ENCODE measurements around the gene MGAT4B.

MGAT4B gene

GRCh38 chr5:179820127-179820482 lies 13.4 kb upstream of the MGAT4B start:
- TF ChIP-seq CTCF (IDR thresholded peaks at IDR 0.05; ENCODE audit: low read depth, low read length, missing control alignments) = no peak

GRCh38 chr5:179819296-179820126 lies 12.8 kb upstream of the MGAT4B start:
- peak; percentile 48 for DNase-seq
- in situ Hi-C loops (cut with HindIII; ENCODE audit: low pct_ligation_motif_present, low sequenced_read_pairs) = no loop called here
- Histone ChIP-seq H3K27me3 (replicated peaks) (no peaks in the 10 kb centered on the region), H3K27ac (peak overlapping the region; percentile 88), H3K36me3 (replicated peaks) (peaks cover 22% of the 10 kb centered on the region), H3K4me3 (ENCODE audit: low read depth, low read length) (peak overlapping the region; percentile 12)
- TF ChIP-seq CTCF (IDR thresholded peaks at IDR 0.05; ENCODE audit: low read depth, low read length, missing control alignments) = no peak

More at GRCh38 chr5:179820127-179820482, 13.4 kb upstream of the MGAT4B start:
- H3K36me3 ChIP-seq (replicated peaks) = peaks cover 27% of the 10 kb centered on the region
- H3K4me3 ChIP-seq (ENCODE audit: low read depth, low read length) = peak overlapping the region; percentile 84
- in situ Hi-C loops (cut with HindIII; ENCODE audit: low pct_ligation_motif_present, low sequenced_read_pairs) = no loop called here
- H3K27me3 ChIP-seq (replicated peaks) = no peaks in the 10 kb centered on the region
- DNase-seq = no peak
- H3K27ac ChIP-seq = peak overlapping the region; percentile 88

GRCh38 chr5:179818746-179819295 lies 12.2 kb upstream of the MGAT4B start:
- in situ Hi-C loops (cut with HindIII; ENCODE audit: low pct_ligation_motif_present, low sequenced_read_pairs) = no loop called here
- peak; percentile 89 for DNase-seq
- peak overlapping the region; percentile 33 for H3K4me3 ChIP-seq (ENCODE audit: low read depth, low read length)
- peaks cover 15% of the 10 kb centered on the region for H3K36me3 ChIP-seq (replicated peaks)
- TF ChIP-seq CTCF (IDR thresholded peaks at IDR 0.05; ENCODE audit: low read depth, low read length, missing control alignments) = no peak
- no peaks in the 10 kb centered on the region for H3K27me3 ChIP-seq (replicated peaks)
- H3K27ac ChIP-seq = peak overlapping the region; percentile 88

- DNase-seq = no peak
- Histone ChIP-seq H3K27ac (peak overlapping the region; percentile 88), H3K27me3 (replicated peaks) (no peaks in the 10 kb centered on the region), H3K36me3 (replicated peaks) (peaks cover 10% of the 10 kb centered on the region), H3K4me3 (ENCODE audit: low read depth, low read length) (no peak overlapping the region)
- TF ChIP-seq CTCF (IDR thresholded peaks at IDR 0.05; ENCODE audit: low read depth, low read length, missing control alignments) = no peak
- in situ Hi-C loops (cut with HindIII; ENCODE audit: low pct_ligation_motif_present, low sequenced_read_pairs) = no loop called here
These were observed 11.5 kb upstream of the MGAT4B start for GRCh38 chr5:179817890-179818745.

- Histone ChIP-seq H3K4me3 (ENCODE audit: low read depth, low read length) (peak overlapping the region; percentile 45), H3K27ac (no peak overlapping the region), H3K36me3 (replicated peaks) (peaks cover 3% of the 10 kb centered on the region), H3K27me3 (replicated peaks) (no peaks in the 10 kb centered on the region)
- no peak for TF ChIP-seq CTCF (IDR thresholded peaks at IDR 0.05; ENCODE audit: low read depth, low read length, missing control alignments)
- in situ Hi-C loops (cut with HindIII; ENCODE audit: low pct_ligation_motif_present, low sequenced_read_pairs) = no loop called here
- no peak for DNase-seq
These were observed 10.8 kb upstream of the MGAT4B start for GRCh38 chr5:179817470-179817840.
